ENCODE data around the gene TBC1D2. TPM values are rescaled to one million over a fixed set of nuclear protein-coding genes. Genes with fewer than 3 reads are reported as not detected.

Gene TBC1D2
- total and polyA plus RNA-seq, 2 of the 13 experiments (the other 11 are each of a cell fraction or from before 2014, with no cell fraction given), result 2.0 to 2.8 TPM

DNA sequence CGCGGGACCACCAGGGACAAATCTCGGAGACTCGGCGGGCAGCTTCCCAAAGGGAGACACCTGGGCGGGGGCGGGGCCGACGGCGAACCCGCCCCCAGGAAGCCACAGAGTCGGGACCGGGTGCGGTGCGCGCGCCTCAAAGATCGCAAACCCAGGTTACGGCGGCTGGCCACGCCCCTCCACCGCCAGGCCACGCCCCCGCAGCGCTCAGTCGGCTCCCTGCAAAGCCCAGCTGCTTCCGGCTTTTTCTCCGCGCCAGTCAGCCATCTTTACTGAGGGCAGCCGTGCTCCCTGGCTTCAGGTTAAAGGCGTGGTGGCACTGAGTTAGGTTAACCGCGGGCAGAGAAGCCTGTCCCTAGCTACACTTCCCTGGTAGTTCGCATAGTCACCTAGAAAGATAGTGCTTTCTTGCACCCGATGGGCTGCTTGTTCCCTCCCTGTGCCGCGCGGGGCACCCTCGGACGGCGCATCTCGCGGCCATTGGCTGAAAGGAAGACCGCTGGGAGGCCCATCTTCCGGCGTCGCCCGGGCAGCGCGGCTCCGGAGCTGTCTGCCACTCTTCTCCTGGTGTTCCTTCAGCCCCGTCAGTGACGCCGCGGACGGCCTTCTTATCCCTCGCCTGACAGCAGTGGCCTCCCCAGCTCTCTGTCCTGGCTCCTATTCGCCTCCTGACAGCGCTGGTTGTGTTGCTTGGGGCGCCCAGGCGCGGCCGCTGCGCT lies at the start of gene TBC1D2 (continued):
- TF ChIP-seq, protein P1, sequence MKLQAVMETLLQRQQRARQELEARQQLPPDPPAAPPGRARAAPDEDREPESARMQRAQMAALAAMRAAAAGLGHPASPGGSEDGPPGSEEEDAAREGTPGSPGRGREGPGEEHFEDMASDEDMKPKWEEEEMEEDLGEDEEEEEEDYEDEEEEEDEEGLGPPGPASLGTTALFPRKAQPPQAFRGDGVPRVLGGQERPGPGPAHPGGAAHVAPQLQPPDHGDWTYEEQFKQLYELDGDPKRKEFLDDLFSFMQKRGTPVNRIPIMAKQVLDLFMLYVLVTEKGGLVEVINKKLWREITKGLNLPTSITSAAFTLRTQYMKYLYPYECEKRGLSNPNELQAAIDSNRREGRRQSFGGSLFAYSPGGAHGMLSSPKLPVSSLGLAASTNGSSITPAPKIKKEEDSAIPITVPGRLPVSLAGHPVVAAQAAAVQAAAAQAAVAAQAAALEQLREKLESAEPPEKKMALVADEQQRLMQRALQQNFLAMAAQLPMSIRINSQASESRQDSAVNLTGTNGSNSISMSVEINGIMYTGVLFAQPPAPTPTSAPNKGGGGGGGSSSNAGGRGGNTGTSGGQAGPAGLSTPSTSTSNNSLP (IDR thresholded peaks at IDR 0.05; ENCODE audit: low read depth, low read length), result no peak
- TF ChIP-seq ZNF841 (CRISPR knock-in tag; IDR thresholded peaks at IDR 0.05; ENCODE audit: borderline replicate concordance), result no peak
- TF ChIP-seq CENPX (CRISPR knock-in tag; IDR thresholded peaks at IDR 0.05), result no peak
- TF ChIP-seq SOX13 (IDR thresholded peaks at IDR 0.05), result no peak
- TF ChIP-seq SOX13 (CRISPR knock-in tag; conservative IDR thresholded peaks at IDR 0.05 in 1 of 2, IDR thresholded peaks at IDR 0.05 in 1 of 2), result peak in 1 of 2 experiments; percentile 34; a peak in 1 of 4 replicates
- no peak for TF ChIP-seq ZNF33B (CRISPR knock-in tag; IDR thresholded peaks at IDR 0.05)
- TF ChIP-seq, protein P2, sequence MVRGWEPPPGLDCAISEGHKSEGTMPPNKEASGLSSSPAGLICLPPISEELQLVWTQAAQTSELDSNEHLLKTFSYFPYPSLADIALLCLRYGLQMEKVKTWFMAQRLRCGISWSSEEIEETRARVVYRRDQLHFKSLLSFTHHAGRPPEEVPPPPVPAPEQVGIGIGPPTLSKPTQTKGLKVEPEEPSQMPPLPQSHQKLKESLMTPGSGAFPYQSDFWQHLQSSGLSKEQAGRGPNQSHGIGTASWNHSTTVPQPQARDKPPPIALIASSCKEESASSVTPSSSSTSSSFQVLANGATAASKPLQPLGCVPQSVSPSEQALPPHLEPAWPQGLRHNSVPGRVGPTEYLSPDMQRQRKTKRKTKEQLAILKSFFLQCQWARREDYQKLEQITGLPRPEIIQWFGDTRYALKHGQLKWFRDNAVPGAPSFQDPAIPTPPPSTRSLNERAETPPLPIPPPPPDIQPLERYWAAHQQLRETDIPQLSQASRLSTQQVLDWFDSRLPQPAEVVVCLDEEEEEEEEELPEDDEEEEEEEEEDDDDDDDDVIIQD (CRISPR knock-in tag; IDR thresholded peaks at IDR 0.05; ENCODE audit: low read depth), result no peak
- TF ChIP-seq, protein P3, sequence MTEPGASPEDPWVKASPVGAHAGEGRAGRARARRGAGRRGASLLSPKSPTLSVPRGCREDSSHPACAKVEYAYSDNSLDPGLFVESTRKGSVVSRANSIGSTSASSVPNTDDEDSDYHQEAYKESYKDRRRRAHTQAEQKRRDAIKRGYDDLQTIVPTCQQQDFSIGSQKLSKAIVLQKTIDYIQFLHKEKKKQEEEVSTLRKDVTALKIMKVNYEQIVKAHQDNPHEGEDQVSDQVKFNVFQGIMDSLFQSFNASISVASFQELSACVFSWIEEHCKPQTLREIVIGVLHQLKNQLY (CRISPR knock-in tag; IDR thresholded peaks at IDR 0.05), result no peak
- TF ChIP-seq ZBTB7B (CRISPR knock-in tag; IDR thresholded peaks at IDR 0.05), result 0 out of 2 replicates have a peak, but pooled peaks have one; percentile 19
- TF ChIP-seq ZNF720 (CRISPR knock-in tag; IDR thresholded peaks at IDR 0.05), result 0 out of 2 replicates have a peak, but pooled peaks have one; percentile 46
- TF ChIP-seq, protein P4, sequence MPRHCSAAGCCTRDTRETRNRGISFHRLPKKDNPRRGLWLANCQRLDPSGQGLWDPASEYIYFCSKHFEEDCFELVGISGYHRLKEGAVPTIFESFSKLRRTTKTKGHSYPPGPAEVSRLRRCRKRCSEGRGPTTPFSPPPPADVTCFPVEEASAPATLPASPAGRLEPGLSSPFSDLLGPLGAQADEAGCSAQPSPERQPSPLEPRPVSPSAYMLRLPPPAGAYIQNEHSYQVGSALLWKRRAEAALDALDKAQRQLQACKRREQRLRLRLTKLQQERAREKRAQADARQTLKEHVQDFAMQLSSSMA (CRISPR knock-in tag; IDR thresholded peaks at IDR 0.05), result no peak
- TF ChIP-seq ZFP82 (CRISPR knock-in tag; IDR thresholded peaks at IDR 0.05; ENCODE audit: borderline replicate concordance), result peak; percentile 89; the same call in 1 of the 2 replicates
- peak; percentile 75 for TF ChIP-seq ZMYM4 (CRISPR knock-in tag; IDR thresholded peaks at IDR 0.05)
- TF ChIP-seq ZNF138 (CRISPR knock-in tag; IDR thresholded peaks at IDR 0.05; ENCODE audit: low read depth), result no peak
- no peak for TF ChIP-seq CCAR2 (optimal IDR thresholded peaks at IDR 0.05; ENCODE audit: low read depth, low read length)
- TF ChIP-seq, protein P5, sequence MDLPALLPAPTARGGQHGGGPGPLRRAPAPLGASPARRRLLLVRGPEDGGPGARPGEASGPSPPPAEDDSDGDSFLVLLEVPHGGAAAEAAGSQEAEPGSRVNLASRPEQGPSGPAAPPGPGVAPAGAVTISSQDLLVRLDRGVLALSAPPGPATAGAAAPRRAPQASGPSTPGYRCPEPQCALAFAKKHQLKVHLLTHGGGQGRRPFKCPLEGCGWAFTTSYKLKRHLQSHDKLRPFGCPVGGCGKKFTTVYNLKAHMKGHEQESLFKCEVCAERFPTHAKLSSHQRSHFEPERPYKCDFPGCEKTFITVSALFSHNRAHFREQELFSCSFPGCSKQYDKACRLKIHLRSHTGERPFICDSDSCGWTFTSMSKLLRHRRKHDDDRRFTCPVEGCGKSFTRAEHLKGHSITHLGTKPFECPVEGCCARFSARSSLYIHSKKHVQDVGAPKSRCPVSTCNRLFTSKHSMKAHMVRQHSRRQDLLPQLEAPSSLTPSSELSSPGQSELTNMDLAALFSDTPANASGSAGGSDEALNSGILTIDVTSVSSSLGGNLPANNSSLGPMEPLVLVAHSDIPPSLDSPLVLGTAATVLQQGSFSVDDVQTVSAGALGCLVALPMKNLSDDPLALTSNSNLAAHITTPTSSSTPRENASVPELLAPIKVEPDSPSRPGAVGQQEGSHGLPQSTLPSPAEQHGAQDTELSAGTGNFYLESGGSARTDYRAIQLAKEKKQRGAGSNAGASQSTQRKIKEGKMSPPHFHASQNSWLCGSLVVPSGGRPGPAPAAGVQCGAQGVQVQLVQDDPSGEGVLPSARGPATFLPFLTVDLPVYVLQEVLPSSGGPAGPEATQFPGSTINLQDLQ (CRISPR knock-in tag; IDR thresholded peaks at IDR 0.05), result no peak

Data from HepG2 (cell line).